CD4-positive, alpha-beta T cell treated with Interleukin-21 for 1 hour (primary cell): ENCODE measurements around the gene YIPF3.
"Not testable (repeated sequence)": the region's sequence is repeated elsewhere in the genome, so short reads cannot be mapped to it uniquely, and the experiment has no call there.

Experiments used
- DNase-seq: peaks from one replicate; pipeline ENCODE4 v3.0.0-alpha.2; 2020

Gene YIPF3

DNA sequence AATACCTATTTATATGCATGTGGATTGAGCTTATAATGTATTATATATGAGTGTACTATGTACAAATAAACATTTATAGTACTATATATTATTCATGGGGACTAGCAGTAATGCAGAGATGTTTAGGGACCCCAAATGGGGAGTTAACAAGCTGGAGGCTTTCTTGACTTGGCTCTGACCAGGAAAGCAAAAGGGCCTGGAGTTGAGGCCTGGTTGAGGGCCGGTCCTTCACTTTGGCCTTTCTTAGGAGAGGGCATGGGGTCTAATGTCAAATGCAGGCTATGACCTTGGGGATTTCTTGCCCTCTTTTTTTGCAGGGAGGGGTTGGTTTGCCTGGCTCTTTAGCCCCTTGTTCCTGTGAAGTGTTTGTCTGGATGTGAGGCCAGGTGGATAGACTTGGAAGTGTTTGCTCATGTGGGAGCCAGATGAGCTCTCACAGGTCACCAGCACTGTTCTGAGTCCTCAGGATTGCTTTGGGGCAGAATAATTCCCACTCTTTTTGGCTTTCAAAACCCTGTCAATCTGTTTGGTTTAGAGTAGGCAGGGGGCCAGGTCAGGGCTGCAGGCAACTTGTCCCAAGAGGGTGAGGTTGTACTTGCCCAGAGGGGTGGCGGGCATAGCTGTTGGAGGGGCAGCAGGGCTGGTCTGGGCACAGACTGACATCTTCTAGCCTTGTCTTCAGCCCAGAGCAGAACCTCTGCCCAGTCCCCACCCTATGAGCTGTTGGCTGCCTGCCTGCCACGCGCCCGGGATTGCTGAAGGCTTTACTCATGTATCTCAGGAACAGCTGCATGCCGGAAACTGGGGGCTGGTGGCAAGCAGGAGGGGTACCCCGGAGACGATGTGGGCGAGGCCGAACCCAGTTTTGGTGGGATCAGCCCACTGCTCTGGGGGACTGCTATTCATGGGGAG, 24.7 kb downstream of the YIPF3 start:
- no peak for DNase-seq

DNA sequence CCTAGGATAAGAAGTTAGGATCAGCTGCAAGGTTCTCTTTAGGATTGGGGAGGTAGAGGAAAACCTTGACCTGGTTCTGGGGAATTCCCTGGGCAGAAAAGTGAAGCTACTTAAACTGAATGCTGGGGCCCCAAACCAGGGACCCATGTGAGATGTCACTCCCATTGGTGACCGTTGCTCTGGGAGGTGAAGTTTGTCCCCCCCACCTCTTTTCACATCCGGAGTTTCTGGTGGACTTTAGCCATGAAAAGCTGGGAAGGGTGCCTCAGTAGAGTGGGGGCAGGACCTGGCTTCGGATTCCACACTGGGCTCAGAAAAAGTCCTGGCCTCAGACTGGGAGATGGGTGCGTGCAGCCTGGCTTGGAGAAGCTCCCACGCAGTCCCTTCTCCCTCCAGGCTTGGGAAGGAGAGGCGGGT, 26.2 kb downstream of the YIPF3 start:
- no peak for DNase-seq

DNA sequence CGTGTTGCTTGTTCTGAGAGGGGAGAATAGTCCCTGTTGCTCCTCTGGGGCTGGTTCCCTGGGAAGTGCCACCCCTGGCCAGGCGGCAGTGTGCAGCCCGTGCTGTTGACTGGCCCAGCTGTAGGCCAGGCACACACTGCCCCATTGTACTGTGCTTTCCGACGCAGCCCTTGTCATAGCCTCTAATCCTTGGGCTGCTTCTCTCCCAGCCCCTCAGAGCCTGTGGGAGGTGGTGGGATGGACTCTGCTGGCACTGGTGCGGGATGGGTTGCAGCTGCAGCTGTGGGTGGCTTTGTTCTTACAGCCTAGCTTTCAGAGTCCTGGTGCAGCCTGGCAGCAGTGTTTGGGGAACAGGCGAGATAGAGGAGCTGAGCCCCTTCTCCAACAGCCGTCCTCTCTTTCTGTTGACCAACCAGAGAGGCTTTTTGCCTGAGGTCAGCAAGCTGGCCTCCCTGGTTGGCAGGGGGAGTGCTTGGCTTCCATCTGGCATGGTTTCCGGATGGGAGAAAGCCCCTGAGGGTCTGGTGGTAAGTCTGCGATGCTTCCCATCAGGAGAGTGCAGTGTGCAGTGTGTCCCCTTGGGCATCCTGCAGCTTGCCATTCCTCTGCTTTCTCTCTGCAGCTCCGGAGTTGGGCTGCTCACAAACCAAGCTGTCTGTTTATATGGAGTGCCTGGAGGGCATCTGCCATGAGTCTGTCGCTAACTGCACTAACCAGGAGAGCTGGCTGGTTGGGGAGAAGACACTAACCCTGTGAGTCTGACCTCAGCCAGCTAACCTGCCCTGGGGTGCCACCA, 27.3 kb downstream of the YIPF3 start:
- no peak for DNase-seq

DNA sequence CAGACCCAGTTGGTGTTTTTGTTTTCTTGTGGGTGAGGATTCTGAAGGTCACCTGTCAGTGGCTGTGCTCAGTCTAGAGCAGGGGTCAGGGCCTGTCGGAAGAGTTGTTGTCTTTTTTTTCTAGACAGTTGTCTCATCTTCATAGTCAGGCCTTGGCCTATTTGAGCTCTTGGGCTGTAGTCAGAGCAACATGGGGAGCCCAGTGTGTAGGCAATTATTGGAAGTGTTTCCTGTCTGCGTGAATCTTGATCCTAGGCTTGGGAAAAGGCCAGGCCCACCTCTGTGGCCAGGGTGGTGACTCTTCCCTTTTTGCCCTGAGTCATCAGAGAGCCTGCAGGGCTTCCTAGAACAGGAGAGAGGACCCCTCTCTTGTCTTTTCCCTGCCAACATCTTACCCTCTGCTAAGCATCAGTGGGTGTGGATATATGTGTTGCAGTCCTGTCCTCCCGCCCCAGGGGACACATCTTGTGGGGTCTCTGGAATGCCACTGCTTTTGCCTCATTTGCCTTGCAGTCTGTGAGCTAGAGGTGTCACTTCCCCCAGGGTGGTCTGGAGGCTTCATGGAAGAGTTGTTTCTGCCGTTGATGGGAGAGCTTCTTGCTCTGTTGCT, 28.0 kb downstream of the YIPF3 start:
- DNase-seq, result no peak

DNA sequence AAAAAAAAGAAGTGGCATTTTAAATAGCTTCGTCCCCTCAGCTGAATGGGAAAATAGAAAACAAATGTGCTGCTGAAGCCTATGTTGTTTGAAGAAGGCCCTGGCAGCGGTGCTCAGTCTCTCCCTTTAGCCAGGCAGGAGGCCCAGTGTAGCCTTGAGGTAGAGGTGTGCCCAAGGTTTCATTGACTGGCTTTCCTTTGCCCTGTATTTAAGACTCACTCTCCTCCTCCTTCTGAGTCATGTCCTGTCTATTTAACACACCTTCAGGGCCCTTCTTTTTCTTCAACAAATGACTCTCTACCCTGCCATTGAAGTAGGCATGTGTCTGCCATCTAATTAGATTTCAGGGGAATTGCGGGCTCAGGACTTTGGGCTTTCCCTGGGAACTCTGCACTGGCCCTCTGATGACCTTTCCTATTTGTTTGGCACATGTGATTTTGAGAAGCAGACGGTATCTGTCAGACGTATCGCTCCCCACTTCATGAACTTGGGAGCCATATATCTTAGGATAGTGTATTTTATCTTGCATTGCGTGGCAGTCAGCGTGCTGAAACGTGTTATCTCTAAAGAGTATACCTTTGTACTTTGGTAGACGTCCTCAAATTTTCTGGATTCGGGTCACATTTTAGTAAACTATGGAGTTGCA, 35.0 kb downstream of the YIPF3 start:
- no peak for DNase-seq

DNA sequence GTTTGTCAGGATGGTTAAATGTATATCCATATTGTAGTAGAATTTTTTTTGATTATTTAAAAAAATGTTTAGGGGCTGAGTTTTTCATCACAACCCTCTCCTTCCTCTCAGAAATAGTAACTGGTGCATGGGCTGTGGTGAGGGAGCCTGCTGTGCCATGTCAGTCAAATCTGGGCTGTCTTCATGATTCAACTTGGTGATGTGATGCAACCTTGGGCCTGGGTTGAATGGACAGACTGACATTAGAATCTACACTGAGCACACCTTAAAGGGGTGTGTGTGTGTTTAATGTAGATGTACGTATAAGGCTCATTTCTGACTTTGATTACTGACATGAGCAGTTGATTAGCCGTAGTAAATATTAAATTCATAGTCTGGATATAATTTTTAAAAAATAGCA, 35.7 kb downstream of the YIPF3 start:
- DNase-seq, result no peak

DNA sequence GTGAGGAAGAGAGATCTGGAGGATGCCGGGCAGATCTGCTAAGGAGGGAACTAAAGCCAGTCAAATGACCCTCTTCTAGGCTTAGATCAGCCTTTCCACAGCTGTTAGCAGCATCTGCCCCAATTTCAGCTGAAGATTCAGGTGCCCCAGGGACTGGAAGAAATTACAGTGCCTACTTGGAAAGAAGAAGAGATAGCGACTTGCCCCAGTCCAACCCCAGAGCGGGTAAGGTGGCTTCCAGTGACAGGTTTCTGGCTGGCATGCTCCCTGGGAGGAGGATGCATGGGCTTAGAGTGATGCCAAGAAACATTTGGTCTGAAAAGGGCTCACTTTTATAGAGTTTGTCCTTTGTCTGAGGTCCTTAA, 38.7 kb downstream of the YIPF3 start:
- DNase-seq, result peak; percentile 18

DNA sequence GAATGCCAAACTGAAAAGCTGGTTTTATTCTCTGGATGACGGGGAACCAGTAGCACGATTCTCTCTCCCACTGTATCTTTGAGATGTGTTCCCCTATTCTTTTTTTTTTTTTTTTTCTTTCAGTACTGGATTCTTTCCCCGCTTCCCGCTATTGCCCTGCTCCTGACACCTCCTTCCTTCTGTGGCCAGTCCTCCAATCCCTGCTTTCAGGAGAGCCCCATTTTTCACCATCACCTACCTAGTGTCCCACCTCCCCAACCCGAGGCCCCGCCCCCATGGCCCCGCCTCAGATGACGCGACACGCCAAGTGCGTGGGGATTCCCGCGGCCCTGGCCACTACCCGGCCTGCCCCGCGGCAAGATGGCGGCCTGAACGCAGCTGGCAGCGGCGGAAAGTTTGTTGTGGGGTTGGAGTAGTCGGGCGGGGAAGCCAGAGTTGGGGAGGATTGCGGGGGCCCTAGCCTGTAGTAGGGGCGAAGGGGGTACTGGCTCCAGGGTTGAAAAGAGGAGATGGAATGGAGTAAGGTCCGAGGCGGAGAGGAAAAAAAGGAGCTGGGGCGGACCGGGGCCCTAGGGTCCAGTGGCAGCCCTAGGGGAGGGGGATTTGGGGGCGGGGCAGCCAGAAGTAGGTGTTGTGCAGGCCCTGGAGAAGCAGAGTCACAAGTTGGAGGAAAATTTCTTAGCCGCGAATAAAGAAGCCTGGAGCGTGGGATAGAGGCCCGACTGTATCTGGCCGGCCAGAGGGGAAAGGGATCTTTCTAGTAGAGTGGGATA, 39.3 kb downstream of the YIPF3 start, which contains the start of gene TJAP1:
Gene TJAP1 (plus strand): TSS at position 336 of the 773 bp plus-strand sequence. CDS start 21,432 bp downstream, outside the sequence.
- DNase-seq, result peak; percentile 96

DNA sequence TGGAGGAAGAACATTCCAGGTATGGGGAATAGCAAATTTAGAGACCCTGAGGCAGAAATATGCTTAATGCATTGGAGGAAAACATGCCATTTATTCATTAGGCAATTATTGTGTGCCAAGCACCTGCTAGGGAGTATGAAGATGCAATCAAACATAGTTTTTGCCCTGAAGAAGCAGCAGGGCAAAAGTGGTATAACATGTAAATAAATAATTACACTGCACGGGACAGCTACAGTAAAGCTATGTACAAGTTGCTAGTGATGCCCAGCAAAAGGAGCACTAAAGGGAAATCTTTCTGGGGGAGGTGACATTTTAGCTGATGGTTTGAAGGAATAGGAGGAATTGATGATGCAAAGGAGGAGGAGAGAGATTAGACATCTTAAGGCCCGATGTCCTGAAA, 40.0 kb downstream of the YIPF3 start:
- peak; percentile 17 for DNase-seq

DNA sequence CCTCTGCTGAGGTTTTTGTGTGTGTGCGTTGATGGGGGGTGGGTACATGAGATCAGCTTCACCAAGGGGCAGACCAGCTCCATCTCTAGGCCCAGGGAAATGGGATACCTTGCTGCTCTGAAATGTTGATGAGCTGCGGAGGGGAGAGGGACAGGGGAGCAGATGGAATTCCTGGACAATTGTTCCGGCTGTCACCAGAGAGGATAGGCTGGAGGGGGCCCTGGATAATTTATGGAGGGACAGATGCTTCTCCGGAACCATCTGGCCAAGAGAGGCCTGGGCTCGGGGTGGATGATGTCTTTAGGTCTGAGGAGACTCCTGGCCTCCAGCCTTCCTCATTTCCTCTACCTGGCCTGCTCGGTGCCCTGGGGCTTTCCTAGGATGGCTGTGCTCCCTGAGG, 41.2 kb downstream of the YIPF3 start:
- DNase-seq, result no peak

DNA sequence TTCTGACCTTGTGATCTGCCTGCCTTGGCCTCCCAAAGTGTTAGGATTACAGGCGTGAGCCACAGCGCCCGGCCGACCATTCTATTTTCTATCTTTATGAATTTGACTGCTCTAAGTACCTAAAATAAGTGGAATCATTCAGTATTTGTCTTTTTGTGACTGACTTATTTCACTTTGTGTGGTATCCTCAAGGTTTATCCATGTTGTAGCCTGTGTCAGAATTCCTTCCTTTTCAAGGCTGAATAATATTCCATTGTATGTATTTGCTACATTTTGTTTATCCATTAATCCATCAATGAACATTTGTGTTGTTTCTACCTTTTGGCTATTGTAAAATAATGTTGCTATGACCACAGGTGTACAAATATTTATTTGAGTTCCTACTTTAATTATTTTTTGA, 44.2 kb downstream of the YIPF3 start:
- no peak for DNase-seq

DNA sequence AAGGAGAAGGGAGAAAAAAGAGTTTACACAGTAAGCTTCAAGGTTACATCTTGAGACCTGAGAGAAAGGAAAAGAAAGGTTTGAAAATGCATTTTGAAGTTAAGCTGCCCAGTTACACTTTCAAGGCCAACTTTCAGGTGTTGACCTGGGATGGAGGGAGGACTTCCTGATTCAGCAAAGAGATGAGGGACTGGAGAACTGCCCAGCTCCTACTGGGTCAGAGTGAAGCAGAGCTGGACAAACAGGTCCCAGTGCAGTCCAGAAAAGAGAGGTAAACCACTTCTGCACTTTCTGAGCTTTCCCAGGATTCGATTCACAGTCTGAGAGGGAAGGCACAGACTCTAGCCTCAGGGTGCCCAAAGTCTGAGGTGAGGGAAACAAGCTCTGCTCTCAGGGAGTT, 45.3 kb downstream of the YIPF3 start:
- no peak for DNase-seq

DNA sequence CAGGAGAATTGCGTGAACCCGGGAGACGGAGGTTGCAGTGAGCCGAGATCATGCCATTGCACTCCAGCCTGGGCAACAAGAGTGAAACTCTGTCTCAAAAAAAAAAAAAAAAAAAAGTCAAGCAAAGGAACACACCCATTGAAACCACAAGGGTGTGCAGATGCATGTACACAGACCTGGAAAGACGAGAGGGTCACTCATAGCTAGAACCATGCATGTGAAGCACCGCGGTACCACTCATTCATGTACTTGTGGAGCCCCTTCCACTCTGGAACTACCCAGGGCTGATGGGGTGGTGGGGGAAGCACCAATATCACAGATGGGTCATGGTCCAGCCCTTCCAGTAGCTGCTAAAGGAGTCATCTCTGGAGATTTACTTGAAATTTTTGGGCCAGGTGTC, 46.8 kb downstream of the YIPF3 start:
- no peak for DNase-seq

DNA sequence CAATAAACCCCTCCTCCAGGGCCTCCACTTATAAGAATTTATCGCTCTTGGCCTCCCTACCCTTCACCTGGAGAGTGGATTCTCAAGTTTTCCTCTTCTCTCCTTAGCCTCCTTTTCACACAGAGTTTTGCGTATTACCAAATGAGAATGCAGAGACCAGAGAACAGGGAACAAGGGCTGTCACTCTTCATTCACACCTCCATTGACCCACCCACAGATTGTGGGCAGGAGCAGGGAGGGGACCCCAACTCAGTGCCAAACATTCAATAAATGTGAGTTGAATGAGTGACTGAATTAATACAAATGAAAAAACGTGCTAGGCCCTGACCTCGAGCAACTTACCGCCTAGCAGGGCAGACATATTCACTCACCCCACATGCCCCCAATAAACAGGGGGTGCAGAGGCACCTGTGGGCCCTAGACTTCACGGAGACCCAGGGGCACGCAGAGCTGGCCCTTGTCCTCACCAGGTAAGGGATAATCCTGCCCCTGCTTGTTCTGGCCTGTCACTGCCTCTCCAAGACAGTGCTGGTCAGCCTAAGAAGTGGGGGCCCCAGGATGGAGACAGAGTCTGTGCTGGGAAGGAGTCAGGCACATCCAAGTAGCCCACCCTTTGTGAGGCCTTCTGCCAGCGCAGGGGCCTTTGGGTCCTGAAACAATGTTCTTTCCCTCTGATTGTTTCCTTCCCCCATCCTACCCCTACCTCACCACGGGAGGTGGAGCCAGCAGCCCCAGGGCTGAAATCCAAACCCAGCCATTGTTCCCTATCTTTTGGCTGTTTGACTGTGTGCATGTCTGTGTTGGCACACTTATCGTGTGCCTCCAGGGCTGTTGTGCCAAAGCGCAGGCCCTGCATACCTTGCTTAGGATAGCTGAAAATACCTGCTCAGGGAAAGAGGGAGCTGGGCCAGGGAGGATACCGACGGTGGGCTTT, 47.7 kb downstream of the YIPF3 start:
- DNase-seq, result no peak

DNA sequence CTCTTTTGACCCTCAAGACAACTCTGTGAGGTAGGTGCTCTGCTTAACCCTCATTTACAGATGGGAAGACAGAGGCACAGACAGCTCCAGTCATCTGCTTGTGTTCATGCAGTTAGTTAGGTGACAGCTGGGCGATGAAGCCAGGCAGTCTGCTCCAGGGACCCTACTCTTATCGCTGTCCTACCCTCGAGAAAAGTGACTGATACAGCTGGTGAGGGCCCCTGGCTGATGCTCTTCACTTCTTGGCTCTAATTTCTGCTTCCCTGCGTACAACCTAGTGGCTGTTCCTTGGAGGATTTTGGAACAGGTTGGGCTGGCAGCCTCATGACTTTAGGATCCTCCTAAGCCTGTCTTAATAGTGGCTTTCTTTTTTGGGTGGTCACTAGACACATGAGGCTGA, 48.5 kb downstream of the YIPF3 start:
- DNase-seq, result no peak

DNA sequence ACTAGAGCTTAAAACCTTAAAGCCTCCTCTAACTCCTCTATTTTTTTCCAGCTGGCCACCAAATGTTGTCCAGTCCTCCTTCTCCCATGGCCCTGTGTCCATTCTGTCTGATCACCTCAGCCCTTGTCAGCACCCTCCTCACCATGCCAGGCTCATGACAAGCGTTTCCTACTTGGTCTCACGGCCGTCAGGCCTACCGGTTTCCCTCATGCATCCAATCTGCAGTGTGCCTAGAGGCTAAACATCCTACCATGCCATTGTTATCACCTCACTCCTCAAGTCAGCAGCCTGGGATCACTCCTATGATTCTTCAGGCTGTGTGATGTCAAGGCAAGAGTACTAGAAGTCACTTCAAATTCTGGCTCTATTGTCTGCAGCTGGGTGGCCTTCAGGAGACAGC, 49.0 kb downstream of the YIPF3 start:
- DNase-seq, result no peak

DNA sequence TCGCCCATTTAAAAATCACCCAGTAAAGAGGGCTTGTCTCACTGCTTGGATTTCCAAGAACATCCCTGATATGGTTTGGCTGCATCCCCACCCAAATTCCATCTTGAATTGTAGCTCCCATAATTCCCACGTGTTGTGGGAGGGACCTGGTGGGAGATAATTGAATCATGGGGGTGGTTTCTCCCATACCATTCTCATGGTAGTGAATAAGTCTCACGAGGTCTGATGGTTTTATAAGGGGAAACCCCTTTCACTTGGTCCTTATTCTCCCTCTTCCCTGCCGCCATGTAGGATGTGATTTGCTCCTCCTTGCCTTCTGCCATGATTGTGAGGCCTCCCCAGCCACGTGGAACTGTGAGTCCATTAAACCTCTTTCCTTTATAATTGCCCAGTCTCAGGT, 49.5 kb downstream of the YIPF3 start:
- DNase-seq, result not testable (repeated sequence)

DNA sequence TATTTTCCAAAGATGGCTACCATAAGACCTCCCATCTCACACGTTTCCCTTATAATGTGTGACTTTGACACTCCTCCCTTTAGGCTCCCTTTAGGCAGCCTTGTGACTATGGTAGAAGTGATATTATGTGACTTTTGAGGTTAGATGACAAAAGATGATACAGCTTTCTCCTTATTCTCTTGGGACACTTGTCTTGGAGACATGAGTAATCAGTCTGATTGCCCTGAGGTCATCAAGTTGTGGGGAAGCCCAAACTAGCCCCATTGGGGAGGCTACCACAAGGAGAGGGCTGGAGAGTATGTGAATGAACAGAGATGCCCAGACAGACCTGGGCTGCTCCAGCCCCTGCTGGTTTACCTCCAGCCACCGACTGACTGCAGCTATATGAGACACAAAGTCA, 50.8 kb downstream of the YIPF3 start:
- DNase-seq, result no peak

DNA sequence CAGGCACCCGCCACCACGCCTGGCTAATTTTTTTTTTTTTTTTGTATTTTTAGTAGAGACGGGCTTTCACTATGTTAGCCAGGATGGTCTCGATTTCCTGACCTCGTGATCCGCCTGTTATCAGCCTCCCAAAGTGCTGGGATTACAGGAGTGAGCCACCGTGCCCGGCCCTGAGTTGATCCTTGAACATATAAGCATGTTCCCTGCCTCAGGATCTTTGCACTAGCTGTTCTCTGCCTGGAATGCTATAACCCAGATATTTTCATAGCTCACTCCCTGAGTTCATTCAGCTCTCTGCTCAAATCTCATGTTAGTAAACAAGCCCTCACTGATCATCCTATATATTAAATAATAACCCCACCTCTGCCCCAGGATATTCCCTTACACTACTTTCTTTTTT, 52.4 kb downstream of the YIPF3 start:
- no peak for DNase-seq

DNA sequence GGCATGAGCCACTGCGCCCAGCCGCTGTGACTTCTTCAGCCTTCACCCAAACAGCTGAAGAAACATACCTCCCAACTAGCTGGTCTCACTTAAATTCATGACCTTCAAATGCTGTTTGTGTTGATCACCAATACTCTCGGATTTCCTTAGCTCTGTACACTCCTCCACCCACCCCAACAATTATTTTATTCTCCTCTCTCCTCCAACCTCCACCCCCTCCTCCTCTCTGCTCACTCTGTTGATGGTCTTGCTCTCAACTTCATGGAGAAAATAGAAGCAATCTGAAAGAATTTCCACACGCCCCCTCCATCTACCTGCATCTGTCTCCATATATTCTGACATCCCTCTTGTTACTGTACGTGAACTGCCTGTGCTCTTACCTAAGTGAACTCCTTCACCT, 54.8 kb downstream of the YIPF3 start:
- DNase-seq, result no peak
